ENCODE results near the gene COL20A1. TPM values are rescaled to one million over a fixed set of nuclear protein-coding genes. Genes with fewer than 3 reads are reported as not detected.

The COL20A1 gene
- total and polyA plus RNA-seq, 2 of the 13 experiments (the other 11 are each of a cell fraction or from before 2014, with no cell fraction given): not detected

DNA sequence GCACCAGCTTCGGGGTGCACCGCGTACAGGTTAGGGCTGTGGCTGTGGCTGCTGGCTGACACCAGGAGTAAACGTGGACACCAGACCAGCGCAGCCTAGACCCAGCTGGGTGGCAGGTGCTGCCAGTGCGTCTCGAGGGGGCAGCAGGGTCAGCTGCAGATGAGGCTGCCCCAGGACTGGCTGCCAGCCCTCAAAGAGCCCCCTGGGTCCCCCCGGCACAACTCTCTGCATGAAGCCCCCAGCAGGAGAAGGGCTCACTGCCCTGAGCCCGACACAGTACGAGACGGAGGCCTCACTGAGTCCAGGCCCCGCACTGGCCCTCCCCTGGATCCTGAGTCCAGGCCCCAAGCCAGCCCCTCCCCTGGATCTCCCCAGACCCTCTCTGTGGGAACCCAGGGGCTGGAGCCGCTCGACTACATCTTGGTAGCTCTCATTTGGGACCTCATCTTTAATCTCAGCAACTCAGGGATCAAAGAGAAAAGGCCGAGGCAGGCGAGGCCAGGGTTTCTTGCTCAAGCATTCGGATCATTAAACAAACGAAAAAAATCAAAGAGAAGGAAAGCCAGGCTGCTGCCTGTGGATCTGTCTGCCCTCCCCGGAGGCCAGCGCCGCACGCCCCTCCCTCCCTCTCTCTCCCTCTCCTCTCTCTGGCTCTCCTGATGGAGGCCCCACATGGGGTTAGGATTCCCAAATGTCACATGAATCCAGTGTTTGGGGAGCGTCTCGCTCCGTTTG, 31.8 kb upstream of the COL20A1 start (continued):
- no peak for TF ChIP-seq ZBTB39 (CRISPR knock-in tag; IDR thresholded peaks at IDR 0.05)
- 0 out of 2 replicates have a peak, but pooled peaks have one; percentile 10 for TF ChIP-seq MED1 (CRISPR knock-in tag; IDR thresholded peaks at IDR 0.05)
- TF ChIP-seq, protein P1, sequence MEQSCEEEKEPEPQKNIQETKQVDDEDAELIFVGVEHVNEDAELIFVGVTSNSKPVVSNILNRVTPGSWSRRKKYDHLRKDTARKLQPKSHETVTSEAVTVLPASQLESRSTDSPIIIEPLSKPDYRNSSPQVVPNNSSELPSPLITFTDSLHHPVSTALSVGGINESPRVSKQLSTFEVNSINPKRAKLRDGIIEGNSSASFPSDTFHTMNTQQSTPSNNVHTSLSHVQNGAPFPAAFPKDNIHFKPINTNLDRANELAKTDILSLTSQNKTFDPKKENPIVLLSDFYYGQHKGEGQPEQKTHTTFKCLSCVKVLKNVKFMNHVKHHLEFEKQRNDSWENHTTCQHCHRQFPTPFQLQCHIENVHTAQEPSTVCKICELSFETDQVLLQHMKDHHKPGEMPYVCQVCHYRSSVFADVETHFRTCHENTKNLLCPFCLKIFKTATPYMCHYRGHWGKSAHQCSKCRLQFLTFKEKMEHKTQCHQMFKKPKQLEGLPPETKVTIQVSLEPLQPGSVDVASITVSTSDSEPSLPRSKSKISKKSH (CRISPR knock-in tag; IDR thresholded peaks at IDR 0.05; ENCODE audit: borderline replicate concordance): no peak
- no peak for TF ChIP-seq ZSCAN22 (CRISPR knock-in tag; IDR thresholded peaks at IDR 0.05)
- no peak for TF ChIP-seq PREB (CRISPR knock-in tag; IDR thresholded peaks at IDR 0.05)
- no peak; the same call in 1 of the 2 replicates for TF ChIP-seq MEF2D (CRISPR knock-in tag; IDR thresholded peaks at IDR 0.05)
- TF ChIP-seq ATF5 (CRISPR knock-in tag; IDR thresholded peaks at IDR 0.05; ENCODE audit: low read depth): no peak
- TF ChIP-seq GFI1 (CRISPR knock-in tag; IDR thresholded peaks at IDR 0.05; ENCODE audit: borderline replicate concordance): no peak
- TF ChIP-seq ZNF343 (CRISPR knock-in tag; IDR thresholded peaks at IDR 0.05): 0 out of 2 replicates have a peak, but pooled peaks have one; percentile 29
- no peak for TF ChIP-seq SP140L (CRISPR knock-in tag; IDR thresholded peaks at IDR 0.05; ENCODE audit: borderline replicate concordance)
- no peak for TF ChIP-seq RFX3 (CRISPR knock-in tag; IDR thresholded peaks at IDR 0.05)
- TF ChIP-seq TCF7 (IDR thresholded peaks at IDR 0.05; ENCODE audit: low read depth): peak; percentile 80
- peak; percentile 56 for TF ChIP-seq HOXA3 (CRISPR knock-in tag; IDR thresholded peaks at IDR 0.05)
- TF ChIP-seq, protein P2, sequence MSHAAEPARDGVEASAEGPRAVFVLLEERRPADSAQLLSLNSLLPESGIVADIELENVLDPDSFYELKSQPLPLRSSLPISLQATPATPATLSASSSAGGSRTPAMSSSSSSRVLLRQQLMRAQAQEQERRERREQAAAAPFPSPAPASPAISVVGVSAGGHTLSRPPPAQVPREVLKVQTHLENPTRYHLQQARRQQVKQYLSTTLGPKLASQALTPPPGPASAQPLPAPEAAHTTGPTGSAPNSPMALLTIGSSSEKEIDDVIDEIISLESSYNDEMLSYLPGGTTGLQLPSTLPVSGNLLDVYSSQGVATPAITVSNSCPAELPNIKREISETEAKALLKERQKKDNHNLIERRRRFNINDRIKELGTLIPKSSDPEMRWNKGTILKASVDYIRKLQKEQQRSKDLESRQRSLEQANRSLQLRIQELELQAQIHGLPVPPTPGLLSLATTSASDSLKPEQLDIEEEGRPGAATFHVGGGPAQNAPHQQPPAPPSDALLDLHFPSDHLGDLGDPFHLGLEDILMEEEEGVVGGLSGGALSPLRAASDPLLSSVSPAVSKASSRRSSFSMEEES (CRISPR knock-in tag; IDR thresholded peaks at IDR 0.05): no peak
- TF ChIP-seq ZSCAN29 (CRISPR knock-in tag; conservative IDR thresholded peaks at IDR 0.05): peak; percentile 91; the same call in 1 of the 2 replicates
- peak; percentile 23; the same call in 1 of the 2 replicates for TF ChIP-seq HNF4A (CRISPR knock-in tag; IDR thresholded peaks at IDR 0.05)
- TF ChIP-seq, protein P3, sequence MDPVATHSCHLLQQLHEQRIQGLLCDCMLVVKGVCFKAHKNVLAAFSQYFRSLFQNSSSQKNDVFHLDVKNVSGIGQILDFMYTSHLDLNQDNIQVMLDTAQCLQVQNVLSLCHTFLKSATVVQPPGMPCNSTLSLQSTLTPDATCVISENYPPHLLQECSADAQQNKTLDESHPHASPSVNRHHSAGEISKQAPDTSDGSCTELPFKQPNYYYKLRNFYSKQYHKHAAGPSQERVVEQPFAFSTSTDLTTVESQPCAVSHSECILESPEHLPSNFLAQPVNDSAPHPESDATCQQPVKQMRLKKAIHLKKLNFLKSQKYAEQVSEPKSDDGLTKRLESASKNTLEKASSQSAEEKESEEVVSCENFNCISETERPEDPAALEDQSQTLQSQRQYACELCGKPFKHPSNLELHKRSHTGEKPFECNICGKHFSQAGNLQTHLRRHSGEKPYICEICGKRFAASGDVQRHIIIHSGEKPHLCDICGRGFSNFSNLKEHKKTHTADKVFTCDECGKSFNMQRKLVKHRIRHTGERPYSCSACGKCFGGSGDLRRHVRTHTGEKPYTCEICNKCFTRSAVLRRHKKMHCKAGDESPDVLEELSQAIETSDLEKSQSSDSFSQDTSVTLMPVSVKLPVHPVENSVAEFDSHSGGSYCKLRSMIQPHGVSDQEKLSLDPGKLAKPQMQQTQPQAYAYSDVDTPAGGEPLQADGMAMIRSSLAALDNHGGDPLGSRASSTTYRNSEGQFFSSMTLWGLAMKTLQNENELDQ (CRISPR knock-in tag; IDR thresholded peaks at IDR 0.05; ENCODE audit: borderline replicate concordance): no peak
